ENCODE results near the gene KCNJ18.
"Not testable (repeated sequence)": the region's sequence is repeated elsewhere in the genome, so short reads cannot be mapped to it uniquely, and the experiment has no call there.

KCNJ18 gene

GRCh38 chr17:21687136-21687953 lies 5.0 kb upstream of the KCNJ18 start:
- H3K27ac ChIP-seq (ENCODE audit: extremely low read depth, low read depth, low read length): no peak overlapping the region
- H3K4me1 ChIP-seq (ENCODE audit: control insufficient read depth, insufficient read depth, low read length): no peaks in the 10 kb centered on the region
- CTCF ChIA-PET: no interaction called here
- TF ChIP-seq BCL11B (tag by site-specific recombination; IDR thresholded peaks at IDR 0.05; ENCODE audit: low read depth): no peak
- POLR2A ChIA-PET: no interaction called here
- H3K4me3 ChIP-seq (ENCODE audit: low read depth, low read length): no peak overlapping the region
- H3K9me3 ChIP-seq (ENCODE audit: control insufficient read depth, insufficient read depth, low read depth, low read length): no peaks in the 10 kb centered on the region
- no peaks in the 10 kb centered on the region for H3K36me3 ChIP-seq (ENCODE audit: control insufficient read depth in 2 of 2, insufficient read depth in 1 of 2, low read length in 2 of 2)

- H3K27ac ChIP-seq (ENCODE audit: extremely low read depth, low read depth, low read length): no peak overlapping the region
These were observed 3.9 kb upstream of the KCNJ18 start for GRCh38 chr17:21688293-21688949.

GRCh38 chr17:21689604-21690003 lies 2.7 kb upstream of the KCNJ18 start:
- H3K36me3 ChIP-seq (ENCODE audit: control insufficient read depth in 2 of 2, insufficient read depth in 1 of 2, low read length in 2 of 2): no peaks in the 10 kb centered on the region
- TF ChIP-seq ZNF629 (tag by site-specific recombination; IDR thresholded peaks at IDR 0.05) (no peak), ZBTB11 (tag by site-specific recombination; conservative IDR thresholded peaks at IDR 0.05; ENCODE audit: low read depth) (no peak), ZNF664 (tag by site-specific recombination; IDR thresholded peaks at IDR 0.05) (no peak), ZNF692 (tag by site-specific recombination; IDR thresholded peaks at IDR 0.05) (peak; percentile 47; the same call in 1 of the 2 replicates), ZNF544 (tag by site-specific recombination; IDR thresholded peaks at IDR 0.05) (no peak)
- no peak overlapping the region for H3K4me3 ChIP-seq (ENCODE audit: low read depth, low read length)
- CTCF ChIA-PET: interaction anchor here (0.6 kb wide), 2 partner anchors 47 to 178 kb away, joined by 3 to 10 read pairs; no protein-coding TSS in a partner anchor
- H3K4me1 ChIP-seq (ENCODE audit: control insufficient read depth, insufficient read depth, low read length): no peaks in the 10 kb centered on the region
- POLR2A ChIA-PET: no interaction called here
- no peaks in the 10 kb centered on the region for H3K9me3 ChIP-seq (ENCODE audit: control insufficient read depth, insufficient read depth, low read depth, low read length)
- no peak overlapping the region for H3K27ac ChIP-seq (ENCODE audit: extremely low read depth, low read depth, low read length)

More at GRCh38 chr17:21688293-21688949, 3.9 kb upstream of the KCNJ18 start:
- ChIA-PET CTCF (no interaction called here), POLR2A (no interaction called here)
- H3K4me3 ChIP-seq (ENCODE audit: low read depth, low read length): no peak overlapping the region
- TF ChIP-seq ZNF18 (tag by site-specific recombination; IDR thresholded peaks at IDR 0.05) (no peak), ZNF624 (tag by site-specific recombination; IDR thresholded peaks at IDR 0.05) (no peak), GLIS1 (tag by site-specific recombination; IDR thresholded peaks at IDR 0.05) (peak; percentile 22), ZSCAN18 (tag by site-specific recombination; IDR thresholded peaks at IDR 0.05) (no peak), ZNF16 (tag by site-specific recombination; IDR thresholded peaks at IDR 0.05; ENCODE audit: low read depth) (no peak), ZIC2 (tag by site-specific recombination; IDR thresholded peaks at IDR 0.05) (peak; percentile 82)
- H3K4me1 ChIP-seq (ENCODE audit: control insufficient read depth, insufficient read depth, low read length): no peaks in the 10 kb centered on the region
- no peaks in the 10 kb centered on the region for H3K36me3 ChIP-seq (ENCODE audit: control insufficient read depth in 2 of 2, insufficient read depth in 1 of 2, low read length in 2 of 2)
- no peaks in the 10 kb centered on the region for H3K9me3 ChIP-seq (ENCODE audit: control insufficient read depth, insufficient read depth, low read depth, low read length)

GRCh38 chr17:21690811-21691210 lies 1.5 kb upstream of the KCNJ18 start:
- H3K9me3 ChIP-seq (ENCODE audit: control insufficient read depth, insufficient read depth, low read depth, low read length); H3K4me3 ChIP-seq (ENCODE audit: low read depth, low read length); POLR2A ChIA-PET; H3K36me3 ChIP-seq (ENCODE audit: control insufficient read depth in 2 of 2, insufficient read depth in 1 of 2, low read length in 2 of 2); H3K4me1 ChIP-seq (ENCODE audit: control insufficient read depth, insufficient read depth, low read length); H3K27ac ChIP-seq (ENCODE audit: extremely low read depth, low read depth, low read length); CTCF ChIA-PET: not testable (repeated sequence)

Data from HEK293 (cell line).